Left lung (tissue), 10 donors: ENCODE results near the gene FBXW8. TPM values are rescaled to one million over a fixed set of nuclear protein-coding genes. Genes with fewer than 3 reads are reported as not detected.

Experiments
- ATAC-seq: fragments of 200-7000 bp; cut with Tn5 transposase; one replicate; pipeline ENCODE4 v1.9.1; 2020; ENCODE audit warnings: moderate library complexity
- DNase-seq, 4 donors: peaks; one replicate each; pipeline ENCODE4 v3.0.0-alpha.2; 2013 to 2020
- H3K27ac ChIP-seq, 2 donors: fragments of 200-600 bp; sonication (generic) in 1 of 2; one replicate each; pipeline versions ENCODE4 v1.5.0 to v1.8.0; 2020 to 2021
- H3K27me3 ChIP-seq, 2 donors: fragments of 200-600 bp; sonication (generic) in 1 of 2; one replicate each; pipeline versions ENCODE4 v1.5.0 to v1.8.0; 2020 to 2021
- H3K36me3 ChIP-seq, 2 donors: fragments of 200-600 bp; sonication (generic) in 1 of 2; one replicate each; pipeline versions ENCODE4 v1.5.0 to v1.8.0; 2020 to 2021
- H3K4me1 ChIP-seq, 2 donors: fragments of 200-600 bp; one replicate each; pipeline ENCODE4 v1.8.0; 2021
- H3K4me3 ChIP-seq, 2 donors: fragments of 200-600 bp; sonication (generic) in 1 of 2; one replicate each; pipeline versions ENCODE4 v1.5.0 to v1.8.0; 2020 to 2021; ENCODE audit warnings: mild to moderate bottlenecking in 1 of 2
- H3K9me3 ChIP-seq, 2 donors: fragments of 200-600 bp; sonication (generic) in 1 of 2; one replicate each; pipeline versions ENCODE4 v1.5.0 to v1.8.0; 2020 to 2021
- CTCF ChIP-seq, 2 donors: fragments of 200-600 bp; sonication (generic) in 1 of 2; IDR thresholded peaks; one replicate each; pipeline versions ENCODE4 v1.5.0 to v1.8.0; 2021; ENCODE audit warnings: antibody characterized with exemption in 2 of 2
- intact Hi-C, 2 donors: fragments of 100-400 bp; cut with DNase I; formaldehyde crosslinking; loops; one replicate each; pipeline versions ENCODE4 v1.11.2 to v1.14.2; 2022
- polyA plus RNA-seq, 6 donors: library from polyadenylated mRNA; unstranded; fragments of 120-200 nt; gene quantifications; one replicate each; pipeline ENCODE4 v1.2.1, GENCODE V29; 2013; ENCODE audit not compliant: insufficient read length in 6 of 6
- total RNA-seq, 2 donors: library from RNA; stranded (reverse); fragmentation: NEBNext Ultra II Directional; extraction: Animal tissue kit (Norgen Biotek cat#: 25700); gene quantifications; one replicate each; pipeline ENCODE4 v1.2.1, GENCODE V29; 2021
- donor health status: DM: no; HTN: yes; CAD: no.
- donor health status: DM: no; HTN: no; CAD: no.

The FBXW8 gene
- total and polyA plus RNA-seq, 8 donors = 16.0 to 28.4 (median 24.6) TPM

DNA sequence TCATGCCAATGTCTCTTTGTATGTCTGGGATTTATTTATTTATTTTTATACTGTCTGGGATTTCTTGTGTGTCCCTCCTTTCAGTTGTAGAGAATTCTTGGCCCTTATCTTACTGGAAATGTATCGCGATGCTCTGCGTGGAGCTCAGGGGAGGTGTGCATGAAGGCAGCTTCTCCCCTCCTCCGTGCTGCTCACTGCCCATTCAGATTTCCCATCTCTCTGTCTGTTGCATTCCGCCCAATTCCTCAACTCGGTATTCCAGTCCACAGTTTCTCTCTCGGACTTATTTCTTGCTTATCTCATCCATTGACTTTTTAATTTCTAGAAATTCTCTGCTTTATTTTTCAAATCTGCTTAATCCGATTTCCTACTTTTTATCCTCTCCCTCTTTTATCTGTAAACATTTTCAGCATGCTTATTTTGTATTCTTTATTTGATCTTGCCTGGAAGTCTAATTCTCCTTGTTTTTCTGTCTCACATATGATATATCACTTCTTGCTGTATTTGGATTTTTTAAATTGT, 93.2 kb downstream of the FBXW8 start:
- no peak for ATAC-seq
- Histone ChIP-seq H3K4me1 (no peaks in the 10 kb centered on the region), H3K36me3 (peaks cover 0 to 46% of the 10 kb centered on the region in 2 donors), H3K9me3 (no peaks in the 10 kb centered on the region), H3K27me3 (no peaks in the 10 kb centered on the region), H3K4me3 (no peak overlapping the region), H3K27ac (no peak overlapping the region)
- intact Hi-C loops = no loop called here
- no peak for DNase-seq
- TF ChIP-seq CTCF (IDR thresholded peaks at IDR 0.05) = no peak

DNA sequence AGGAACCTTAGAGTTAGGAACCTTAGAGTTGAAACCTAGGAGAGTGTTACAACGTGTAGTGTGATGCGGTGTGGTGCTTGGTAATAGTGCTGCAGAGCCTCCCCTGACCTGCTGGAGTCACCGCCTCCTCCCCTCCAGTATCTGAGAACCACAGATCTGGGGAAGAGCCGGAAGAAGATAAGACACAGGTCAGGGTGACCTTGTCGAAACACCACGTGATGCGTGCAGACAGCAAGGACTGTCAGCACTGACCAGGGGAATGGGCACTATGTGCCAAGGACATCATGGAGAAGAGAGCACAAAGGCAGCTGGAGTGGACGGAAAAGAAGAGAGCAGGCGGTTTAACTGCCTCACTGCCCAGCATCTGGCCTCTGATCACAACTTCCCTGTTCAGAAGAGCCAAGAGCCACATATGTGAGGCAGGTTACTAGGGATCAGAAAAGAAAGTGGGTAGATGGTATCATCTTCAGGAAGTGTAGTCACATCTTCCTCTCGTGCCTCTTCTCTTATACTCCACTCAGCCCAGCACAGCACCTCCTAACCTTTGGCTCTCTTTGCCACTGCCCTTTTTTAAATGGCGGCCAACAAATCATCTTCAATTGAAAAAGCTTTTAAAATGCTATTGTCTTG, 94.8 kb downstream of the FBXW8 start:
- Histone ChIP-seq H3K4me3 (no peak overlapping the region), H3K36me3 (peaks cover 0 to 48% of the 10 kb centered on the region in 2 donors), H3K27ac (no peak overlapping the region), H3K4me1 (no peaks in the 10 kb centered on the region), H3K9me3 (no peaks in the 10 kb centered on the region), H3K27me3 (no peaks in the 10 kb centered on the region)
- TF ChIP-seq CTCF (IDR thresholded peaks at IDR 0.05) = no peak
- no peak for ATAC-seq
- DNase-seq = no peak
- intact Hi-C loops = no loop called here

DNA sequence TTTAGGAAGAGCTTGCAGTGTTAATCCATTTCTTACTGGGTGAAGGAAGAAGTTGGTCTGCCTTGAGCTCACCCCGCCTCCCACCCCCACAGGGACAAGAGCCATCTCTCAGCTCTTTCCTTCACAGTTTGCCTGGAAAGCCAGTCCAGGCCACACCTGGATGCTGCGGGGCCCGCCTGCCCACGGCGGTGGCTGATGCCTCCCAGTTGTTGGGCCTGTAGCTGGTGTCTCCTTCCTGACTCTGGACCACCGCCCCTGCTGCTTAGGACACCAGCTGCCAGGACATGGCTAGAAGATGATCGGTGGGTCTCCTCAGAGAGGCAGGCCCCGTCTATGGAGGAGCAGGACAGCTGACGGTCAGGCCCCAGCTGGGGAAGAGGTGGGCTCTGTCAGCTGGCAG, 95.6 kb downstream of the FBXW8 start:
- no peak for ATAC-seq
- Histone ChIP-seq H3K27me3 (no peaks in the 10 kb centered on the region), H3K36me3 (peaks cover 0 to 56% of the 10 kb centered on the region in 2 donors), H3K4me3 (no peak overlapping the region), H3K9me3 (no peaks in the 10 kb centered on the region), H3K4me1 (no peaks in the 10 kb centered on the region), H3K27ac (no peak overlapping the region)
- TF ChIP-seq CTCF (IDR thresholded peaks at IDR 0.05) = no peak
- no peak for DNase-seq
- intact Hi-C loops = no loop called here

- Histone ChIP-seq H3K36me3 (peaks cover 0 to 59% of the 10 kb centered on the region in 2 donors), H3K27ac (no peak overlapping the region), H3K27me3 (no peaks in the 10 kb centered on the region), H3K4me3 (no peak overlapping the region), H3K9me3 (no peaks in the 10 kb centered on the region), H3K4me1 (no peaks in the 10 kb centered on the region)
- DNase-seq (no peak), ATAC-seq (no peak)
- intact Hi-C loops = no loop called here
- no peak for TF ChIP-seq CTCF (IDR thresholded peaks at IDR 0.05)
These were observed 96.8 kb downstream of the FBXW8 start for GRCh38 chr12:117007577-117007976.

DNA sequence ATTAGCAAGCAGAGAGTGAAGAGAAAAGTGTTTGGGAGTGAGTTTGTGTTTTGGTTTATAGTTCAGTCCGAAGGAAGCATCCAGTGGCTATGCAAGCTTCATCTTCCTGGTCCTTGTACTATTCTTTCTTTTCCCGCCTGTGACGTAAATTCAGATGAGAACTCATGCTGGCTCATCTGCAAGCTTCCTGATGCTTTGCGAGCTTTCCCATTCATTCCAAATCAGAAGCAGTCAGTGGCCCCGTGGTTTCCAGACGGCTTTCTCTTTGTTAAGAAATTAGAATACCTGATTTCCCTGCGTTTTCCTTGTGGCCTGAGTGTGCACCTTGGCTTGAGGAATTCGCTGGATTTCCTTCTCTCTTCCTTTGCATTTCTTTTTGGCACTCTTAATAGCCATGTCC, 99.0 kb downstream of the FBXW8 start:
- DNase-seq (no peak), ATAC-seq (no peak)
- no peak for TF ChIP-seq CTCF (IDR thresholded peaks at IDR 0.05)
- peaks cover 0 to 63% of the 10 kb centered on the region in 2 donors for H3K36me3 ChIP-seq
- no peaks in the 10 kb centered on the region for H3K27me3 ChIP-seq
- no peak overlapping the region for H3K27ac ChIP-seq
- intact Hi-C loops = no loop called here
- H3K4me1 ChIP-seq = no peaks in the 10 kb centered on the region
- peaks cover 0 to 5% of the 10 kb centered on the region in 2 donors for H3K9me3 ChIP-seq
- H3K4me3 ChIP-seq = no peak overlapping the region
